Measurements from ENCODE around the gene PTH2. TPM values are rescaled to one million over a fixed set of nuclear protein-coding genes. Genes with fewer than 3 reads are reported as not detected.

Gene PTH2
- total and polyA plus RNA-seq, 2 of the 8 experiments (the other 6 are each of a cell fraction or from before 2014, with no cell fraction given): not detected

- no peak for TF ChIP-seq CHD7 (IDR thresholded peaks at IDR 0.05; ENCODE audit: insufficient replicate concordance, low read length)
- TF ChIP-seq CTBP2 (IDR thresholded peaks at IDR 0.05; ENCODE audit: borderline replicate concordance, insufficient read depth, insufficient read length, low read length): no peak
- no peak for TF ChIP-seq SRF (IDR thresholded peaks at IDR 0.05; ENCODE audit: low read depth, low read length)
- no peak for TF ChIP-seq FOSL1 (IDR thresholded peaks at IDR 0.05; ENCODE audit: insufficient read depth, low read depth, low read length)
- no peak for TF ChIP-seq SP1 (IDR thresholded peaks at IDR 0.05; ENCODE audit: low read depth, low read length)
- no peak for TF ChIP-seq TAF7 (optimal IDR thresholded peaks at IDR 0.05; ENCODE audit: borderline replicate concordance, low read depth, low read length)
- TF ChIP-seq EZH2 (IDR thresholded peaks at IDR 0.05; ENCODE audit: low read depth, low read length, severe bottlenecking): no peak
- TF ChIP-seq EGR1 (IDR thresholded peaks at IDR 0.05; ENCODE audit: borderline replicate concordance, low read depth, low read length): no peak
- TF ChIP-seq CREB1 (IDR thresholded peaks at IDR 0.05): no peak
- TF ChIP-seq HDAC2 (IDR thresholded peaks at IDR 0.05; ENCODE audit: borderline replicate concordance in 1 of 2, low read depth in 2 of 2, low read length in 2 of 2): no peak
Measured at GRCh38 chr19:49463960-49464740, 40.9 kb upstream of the PTH2 start (continued).
